Esophagus muscularis mucosa (tissue), 4 donors: ENCODE measurements around the gene TGM5. TPM values are rescaled to one million over a fixed set of nuclear protein-coding genes. Genes with fewer than 3 reads are reported as not detected.

ENCODE experiments used
- DNase-seq: peaks from one replicate; pipeline ENCODE4 v3.0.0-alpha.2; 2017; ENCODE audit errors: extremely low spot score
- H3K27ac ChIP-seq, 4 donors: fragments of 200-600 bp; sonication (generic); replicated peaks in 1 of 4; 1 replicate in 3 of 4; 2 replicates in 1 of 4; pipeline ENCODE4 v1.5.1; 2016 to 2019; ENCODE audit warnings: mild to moderate bottlenecking in 1 of 4
- H3K27me3 ChIP-seq, 4 donors: fragments of 200-600 bp; sonication (generic); one replicate each; pipeline versions ENCODE4 v1.5.1 to v1.6.0; 2016 to 2019
- H3K36me3 ChIP-seq, 4 donors: fragments of 200-600 bp; sonication (generic); one replicate each; pipeline ENCODE4 v1.5.1; 2016 to 2019
- H3K4me1 ChIP-seq, 4 donors: fragments of 200-600 bp; sonication (generic); one replicate each; pipeline ENCODE4 v1.5.1; 2016 to 2019
- H3K4me3 ChIP-seq, 4 donors: fragments of 200-600 bp; sonication (generic); 1 replicate in 2 of 4; 2 replicates in 2 of 4; pipeline ENCODE4 v1.5.1; 2016 to 2019; ENCODE audit warnings: mild to moderate bottlenecking in 4 of 4, moderate library complexity in 1 of 4
- H3K9me3 ChIP-seq, 4 donors: fragments of 200-600 bp; sonication (generic); 1 replicate in 3 of 4; 2 replicates in 1 of 4; pipeline ENCODE4 v1.5.1; 2016 to 2019
- CTCF ChIP-seq, 3 experiments: fragments of 200-600 bp in 2 of 3; fragments of 450-650 bp in 1 of 3; sonication (generic) in 2 of 3; IDR thresholded peaks; one replicate each; pipeline ENCODE4 v1.5.1; 2017 to 2019; ENCODE audit warnings: antibody characterized with exemption in 3 of 3, mild to moderate bottlenecking in 2 of 3, moderate library complexity in 1 of 3
- EP300 ChIP-seq: sonication (generic); formaldehyde crosslinking; IDR thresholded peaks from one replicate; pipeline ENCODE4 v1.6.1; 2017; ENCODE audit warnings: antibody characterized with exemption
- POLR2A ChIP-seq: fragments of 450-650 bp; IDR thresholded peaks from one replicate; pipeline ENCODE4 v1.6.1; 2017; ENCODE audit warnings: antibody characterized with exemption, moderate library complexity, mild to moderate bottlenecking, low read depth
- POLR2AphosphoS5 ChIP-seq, 2 donors: sonication (generic); formaldehyde crosslinking; IDR thresholded peaks; one replicate each; pipeline ENCODE4 v1.6.1; 2017; ENCODE audit warnings: antibody characterized with exemption in 2 of 2
- WGBS: methylation state at CpG from one replicate; pipeline ENCODE4 v1.1.5; 2018; 5-methylcytosine and 5-hydroxymethylcytosine counted together
- intact Hi-C: fragments of 100-400 bp; cut with DNase I; formaldehyde crosslinking; loops from one replicate; pipeline ENCODE4 v1.15.1; 2023
- total RNA-seq, 4 donors: library from RNA; depleted of rRNA; stranded (reverse); fragments of >200 nt; gene quantifications; one replicate each; pipeline versions ENCODE4 v1.1.0 to v1.2.1, GENCODE V29; 2016

TGM5 gene
- total RNA-seq, 4 donors from 2014 or later, result under 0.01 to 0.91 (median 0.25) TPM

- TF ChIP-seq POLR2A, result no peak
- no peak for TF ChIP-seq POLR2AphosphoS5 (IDR thresholded peaks at IDR 0.05)
- TF ChIP-seq EP300, result no peak
- no peak for TF ChIP-seq CTCF (IDR thresholded peaks at IDR 0.05)
- intact Hi-C loops, result no loop called here
- DNase-seq, result no peak
- Histone ChIP-seq H3K4me1 (no peaks in the 10 kb centered on the region), H3K27me3 (peaks cover 0 to 32% (median 0%) of the 10 kb centered on the region in 4 donors), H3K36me3 (no peaks in the 10 kb centered on the region), H3K27ac (no peak overlapping the region), H3K4me3 (no peak overlapping the region), H3K9me3 (no peaks in the 10 kb centered on the region)
- WGBS, result 54% methylated on average over 3 of the region's 4 CpGs
Measured at GRCh38 chr15:43211224-43211735, 55.4 kb downstream of the TGM5 start.

- peak; percentile 83 for DNase-seq
- Histone ChIP-seq H3K36me3 (no peaks in the 10 kb centered on the region), H3K4me3 (no peak overlapping the region), H3K9me3 (no peaks in the 10 kb centered on the region), H3K27me3 (peaks cover 0 to 32% (median 0%) of the 10 kb centered on the region in 4 donors), H3K4me1 (no peaks in the 10 kb centered on the region), H3K27ac (no peak overlapping the region)
- WGBS, result 85% methylated on average over 8 of the region's 9 CpGs
- no peak for TF ChIP-seq POLR2A
- no peak for TF ChIP-seq POLR2AphosphoS5 (IDR thresholded peaks at IDR 0.05)
- no peak for TF ChIP-seq EP300
- intact Hi-C loops, result no loop called here
Measured at GRCh38 chr15:43210807-43211206, 55.9 kb downstream of the TGM5 start.

GRCh38 chr15:43210172-43210745 is 56.5 kb downstream of the TGM5 start:
- WGBS, result 90% methylated on average over 15 of the region's 15 CpGs
- Histone ChIP-seq H3K27me3 (peaks cover 0 to 32% (median 0%) of the 10 kb centered on the region in 4 donors), H3K36me3 (no peaks in the 10 kb centered on the region), H3K4me1 (no peaks in the 10 kb centered on the region), H3K27ac (no peak overlapping the region), H3K4me3 (no peak overlapping the region), H3K9me3 (no peaks in the 10 kb centered on the region)
- intact Hi-C loops, result no loop called here
- peak; percentile 89 for DNase-seq
- TF ChIP-seq POLR2A, result no peak
- TF ChIP-seq EP300, result no peak
- TF ChIP-seq POLR2AphosphoS5 (IDR thresholded peaks at IDR 0.05), result no peak
- no peak for TF ChIP-seq CTCF (IDR thresholded peaks at IDR 0.05)

GRCh38 chr15:43209059-43209824 is 57.5 kb downstream of the TGM5 start:
- H3K27me3 ChIP-seq, result peaks cover 0 to 32% (median 0%) of the 10 kb centered on the region in 4 donors
- intact Hi-C loops, result no loop called here
- TF ChIP-seq EP300, result no peak
- TF ChIP-seq CTCF (IDR thresholded peaks at IDR 0.05), result no peak
- no peak for TF ChIP-seq POLR2A
- TF ChIP-seq POLR2AphosphoS5 (IDR thresholded peaks at IDR 0.05), result no peak
- no peak overlapping the region for H3K27ac ChIP-seq
- DNase-seq, result peak; percentile 86
- 64% methylated on average over 5 of the region's 13 CpGs for WGBS
- H3K9me3 ChIP-seq, result no peaks in the 10 kb centered on the region
- no peak overlapping the region for H3K4me3 ChIP-seq
- H3K4me1 ChIP-seq, result peaks cover under 1 to 3% (median under 1%) of the 10 kb centered on the region in 4 donors
- H3K36me3 ChIP-seq, result no peaks in the 10 kb centered on the region
